Panc1 (cell line): ENCODE results near the gene PARVG.

Experiments
- POLR2AphosphoS5 ChIP-seq: IDR thresholded peaks from 2 replicates; pipeline ENCODE4 v1.6.1; 2012; ENCODE audit warnings: mild to moderate bottlenecking, low read depth, low read length, moderate library complexity
- TF ChIP-seq, protein P1 (sequence below): fragments of 450-650 bp; IDR thresholded peaks from 2 replicates; pipeline ENCODE4 v1.5.1; 2017; ENCODE audit warnings: mild to moderate bottlenecking

DNA sequence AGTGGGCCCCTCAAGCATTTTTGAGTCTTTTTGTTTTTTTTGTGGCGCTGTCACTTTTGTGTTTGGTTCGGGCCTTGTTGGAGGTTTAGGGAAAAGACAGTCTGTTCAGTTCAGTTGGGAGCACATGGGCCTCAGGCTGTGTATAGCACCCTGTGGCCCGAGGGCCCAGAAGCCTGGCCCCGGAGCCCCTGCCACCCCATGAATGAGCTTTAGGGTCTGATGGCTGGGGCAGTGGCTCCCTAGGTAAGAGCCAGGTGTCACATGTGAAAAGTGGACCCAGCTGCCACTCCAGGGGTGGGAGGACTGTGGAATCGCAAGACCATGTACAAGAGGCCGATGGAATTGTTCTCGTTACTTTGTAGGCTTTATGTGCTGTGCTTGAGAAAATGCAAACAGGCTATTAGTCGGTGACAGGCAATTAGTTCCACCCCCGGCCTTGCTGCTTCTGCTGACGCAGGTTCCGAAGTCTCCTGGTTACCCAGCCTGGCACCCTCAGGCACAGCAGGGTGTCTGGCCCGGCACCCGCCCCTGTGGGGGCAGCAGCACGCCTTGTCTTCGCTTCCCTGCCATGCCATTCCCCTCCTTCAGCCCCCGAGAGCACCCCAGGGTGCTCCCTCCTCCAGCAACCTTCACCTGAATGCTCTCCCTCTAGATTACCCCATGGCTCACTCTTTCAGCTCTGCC lies 38.2 kb upstream of the PARVG start:
- TF ChIP-seq, protein P1, sequence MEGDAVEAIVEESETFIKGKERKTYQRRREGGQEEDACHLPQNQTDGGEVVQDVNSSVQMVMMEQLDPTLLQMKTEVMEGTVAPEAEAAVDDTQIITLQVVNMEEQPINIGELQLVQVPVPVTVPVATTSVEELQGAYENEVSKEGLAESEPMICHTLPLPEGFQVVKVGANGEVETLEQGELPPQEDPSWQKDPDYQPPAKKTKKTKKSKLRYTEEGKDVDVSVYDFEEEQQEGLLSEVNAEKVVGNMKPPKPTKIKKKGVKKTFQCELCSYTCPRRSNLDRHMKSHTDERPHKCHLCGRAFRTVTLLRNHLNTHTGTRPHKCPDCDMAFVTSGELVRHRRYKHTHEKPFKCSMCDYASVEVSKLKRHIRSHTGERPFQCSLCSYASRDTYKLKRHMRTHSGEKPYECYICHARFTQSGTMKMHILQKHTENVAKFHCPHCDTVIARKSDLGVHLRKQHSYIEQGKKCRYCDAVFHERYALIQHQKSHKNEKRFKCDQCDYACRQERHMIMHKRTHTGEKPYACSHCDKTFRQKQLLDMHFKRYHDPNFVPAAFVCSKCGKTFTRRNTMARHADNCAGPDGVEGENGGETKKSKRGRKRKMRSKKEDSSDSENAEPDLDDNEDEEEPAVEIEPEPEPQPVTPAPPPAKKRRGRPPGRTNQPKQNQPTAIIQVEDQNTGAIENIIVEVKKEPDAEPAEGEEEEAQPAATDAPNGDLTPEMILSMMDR, result no peak
- no peak for TF ChIP-seq POLR2AphosphoS5
